Naive B cell (primary cell): ENCODE measurements around the gene SYNC. TPM values are rescaled to one million over a fixed set of nuclear protein-coding genes. Genes with fewer than 3 reads are reported as not detected.
A peak's percentile ranks its signal among the peaks of the same experiment; 100 is the strongest.

Source experiments
- ATAC-seq, 2 donors: fragments of 150-1000 bp; cut with Tn5 transposase; 2 replicates each; pipeline ENCODE4 v1.10.0; 2021; ENCODE audit warnings: low read depth in 2 of 2, mild to moderate bottlenecking in 2 of 2, moderate library complexity in 2 of 2
- DNase-seq: peaks from one replicate; pipeline ENCODE4 v3.0.0; 2022
- H3K27ac Mint-ChIP-seq, 6 donors: one replicate each; pipeline ENCODE4 v1.8.0; 2020 to 2022; ENCODE audit warnings: mild to moderate bottlenecking in 6 of 6, mixed read lengths in 6 of 6, moderate library complexity in 5 of 6, inconsistent platforms in 2 of 6
- H3K27me3 Mint-ChIP-seq, 3 donors: one replicate each; pipeline ENCODE4 v1.8.0; 2021 to 2022; ENCODE audit warnings: mixed read lengths in 3 of 3, mild to moderate bottlenecking in 1 of 3
- H3K36me3 Mint-ChIP-seq, 2 donors: one replicate each; pipeline ENCODE4 v1.8.0; 2020 to 2022; ENCODE audit warnings: mixed read lengths in 2 of 2, inconsistent platforms in 1 of 2, mild to moderate bottlenecking in 1 of 2
- H3K4me1 Mint-ChIP-seq, 3 donors: one replicate each; pipeline ENCODE4 v1.8.0; 2020 to 2022; ENCODE audit warnings: mixed read lengths in 3 of 3, inconsistent platforms in 1 of 3, mild to moderate bottlenecking in 1 of 3, moderate library complexity in 1 of 3
- H3K4me3 Mint-ChIP-seq, 8 donors: one replicate each; pipeline ENCODE4 v1.8.0; 2020 to 2022; ENCODE audit warnings: mild to moderate bottlenecking in 8 of 8, mixed read lengths in 8 of 8, moderate library complexity in 8 of 8, inconsistent platforms in 2 of 8
- H3K9me3 Mint-ChIP-seq, 7 donors: one replicate each; pipeline ENCODE4 v1.8.0; 2020 to 2022; ENCODE audit warnings: mixed read lengths in 7 of 7, mild to moderate bottlenecking in 5 of 7, inconsistent platforms in 2 of 7, moderate library complexity in 1 of 7
- polyA plus RNA-seq, 6 donors: library from polyadenylated mRNA; unstranded; fragments of 300-500 nt; fragmentation: Illumina TruSeq; gene quantifications; one replicate each; pipeline ENCODE4 v1.2.3, GENCODE V29; 2021; ENCODE audit warnings: low read depth in 6 of 6

Gene SYNC
- polyA plus RNA-seq, result not detected

DNA sequence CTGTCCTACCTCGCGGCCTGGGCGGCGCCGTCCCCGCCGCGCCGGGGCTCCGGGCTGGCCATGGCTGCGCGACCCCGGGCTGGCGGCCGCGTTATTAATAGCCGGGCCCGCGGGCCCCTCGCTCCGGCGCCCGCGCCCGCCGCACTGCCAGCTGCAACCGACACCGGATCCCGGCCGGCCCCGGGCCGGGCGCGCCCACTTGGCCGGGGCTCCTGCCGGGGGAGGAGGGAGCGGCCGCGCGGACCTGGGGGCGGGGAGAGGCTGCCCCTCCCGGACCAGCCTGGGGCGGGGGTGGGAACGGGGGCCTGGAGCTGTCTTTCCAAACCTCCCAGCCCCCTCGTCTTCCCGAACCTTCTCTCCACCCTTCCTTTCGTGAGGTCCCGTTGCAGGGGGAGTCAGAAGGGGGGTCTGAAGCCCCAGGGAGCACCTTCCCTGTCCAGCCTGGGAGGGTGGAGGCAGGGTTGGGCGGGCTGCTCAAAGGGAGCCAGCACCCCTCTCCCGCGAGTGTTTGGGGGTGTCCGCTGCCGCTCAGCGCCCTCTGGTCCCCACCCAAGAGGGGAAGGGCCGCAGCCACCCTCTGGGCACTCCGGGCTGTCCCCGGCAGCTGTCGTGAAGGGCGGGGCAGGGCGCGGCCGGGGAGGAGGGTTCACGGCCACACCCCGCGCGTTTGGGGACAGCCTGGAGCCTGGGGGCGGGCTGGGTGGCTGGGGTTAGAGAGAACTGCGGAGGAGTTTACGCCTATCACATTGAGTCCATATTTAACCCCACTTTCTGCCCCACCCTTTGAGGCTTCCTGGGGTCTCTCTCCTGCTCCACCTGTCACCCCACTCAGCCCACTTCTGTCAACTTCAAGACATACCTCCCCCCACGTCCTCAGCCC, at the start of gene SYNC:
Gene SYNC (minus strand): TSS at position 172 of the 880 bp plus-strand sequence. CDS start 110 bp downstream, at position 62.
- ATAC-seq, result peak; percentile 67
- peak; percentile 12 for DNase-seq
- H3K27ac Mint-ChIP-seq, result peak within 1 kb of the TSS in 2 of 6 donors; percentile 47 to 72
- no peaks in the 10 kb centered on the region for H3K9me3 Mint-ChIP-seq
- H3K4me3 Mint-ChIP-seq, result peak within 1 kb of the TSS; percentile 66 to 91 (median 78)
- peaks cover 0 to 8% of the 10 kb centered on the region in 2 donors for H3K36me3 Mint-ChIP-seq
- peaks cover 8 to 17% (median 13%) of the 10 kb centered on the region in 3 donors for H3K4me1 Mint-ChIP-seq
- peaks cover 33 to 61% (median 47%) of the 10 kb centered on the region in 3 donors for H3K27me3 Mint-ChIP-seq

DNA sequence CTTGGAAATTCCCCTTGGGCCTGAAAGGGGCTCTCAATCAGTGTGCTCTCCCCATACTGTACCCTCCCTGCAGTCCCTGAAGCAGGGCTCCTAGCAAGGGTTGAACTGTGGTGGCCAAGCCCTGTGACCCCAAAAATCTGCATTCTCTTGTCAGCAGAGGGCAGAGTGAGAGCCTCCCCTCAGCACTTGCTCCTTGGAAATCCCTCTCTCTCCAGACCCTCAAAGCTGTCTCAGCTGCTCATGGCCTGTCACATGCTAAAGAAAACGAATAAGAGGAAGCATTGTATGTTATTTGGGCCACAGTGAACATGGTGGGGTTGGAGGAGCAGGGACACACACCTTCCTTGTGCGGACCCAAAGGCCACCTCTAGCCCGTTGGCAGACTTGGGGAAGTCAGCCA, 47.2 kb upstream of the SYNC start:
- H3K9me3 Mint-ChIP-seq, result no peaks in the 10 kb centered on the region
- peak overlapping the region in 1 of 8 donors; percentile 7 for H3K4me3 Mint-ChIP-seq
- ATAC-seq (no peak), DNase-seq (no peak)
- H3K4me1 Mint-ChIP-seq, result peaks cover 8 to 16% (median 12%) of the 10 kb centered on the region in 3 donors
- H3K27me3 Mint-ChIP-seq, result peaks cover 28 to 60% (median 39%) of the 10 kb centered on the region in 3 donors
- H3K36me3 Mint-ChIP-seq, result no peaks in the 10 kb centered on the region
- peak overlapping the region in 1 of 6 donors; percentile 94 for H3K27ac Mint-ChIP-seq

- no peaks in the 10 kb centered on the region for H3K9me3 Mint-ChIP-seq
- H3K4me1 Mint-ChIP-seq, result peaks cover 6 to 13% (median 9%) of the 10 kb centered on the region in 3 donors
- peak overlapping the region in 1 of 8 donors; percentile 47 for H3K4me3 Mint-ChIP-seq
- no peak for ATAC-seq
- no peaks in the 10 kb centered on the region for H3K36me3 Mint-ChIP-seq
- H3K27ac Mint-ChIP-seq, result peak overlapping the region in 1 of 6 donors; percentile 94
- DNase-seq, result no peak
- H3K27me3 Mint-ChIP-seq, result peaks cover 28 to 61% (median 41%) of the 10 kb centered on the region in 3 donors
Measured at GRCh38 chr1:32749332-32749731, 46.8 kb upstream of the SYNC start.

DNA sequence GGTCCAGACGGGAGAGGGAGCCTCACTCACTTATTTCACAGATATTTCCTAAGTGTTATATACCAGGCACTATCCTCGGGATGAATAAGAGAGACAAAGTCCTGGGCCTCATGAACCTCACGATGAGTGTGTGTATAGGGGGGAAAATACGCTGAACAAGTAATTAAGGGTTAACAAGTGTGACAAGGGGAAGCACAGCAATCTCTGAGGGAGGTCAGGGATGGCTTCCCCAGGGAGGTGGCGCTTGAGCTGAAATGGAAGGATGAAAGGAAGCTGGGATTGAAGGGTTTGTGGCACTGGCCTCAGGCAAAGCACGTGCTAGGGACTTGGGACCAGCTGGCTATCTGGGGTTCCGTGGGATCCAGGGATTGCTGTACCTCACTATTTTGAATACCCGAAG, 46.4 kb upstream of the SYNC start:
- peak overlapping the region in 1 of 6 donors; percentile 84 for H3K27ac Mint-ChIP-seq
- H3K27me3 Mint-ChIP-seq, result peaks cover 30 to 62% (median 45%) of the 10 kb centered on the region in 3 donors
- H3K36me3 Mint-ChIP-seq, result no peaks in the 10 kb centered on the region
- ATAC-seq (no peak), DNase-seq (no peak)
- H3K4me1 Mint-ChIP-seq, result peaks cover 4 to 10% (median 6%) of the 10 kb centered on the region in 3 donors
- H3K9me3 Mint-ChIP-seq, result no peaks in the 10 kb centered on the region
- peak overlapping the region in 1 of 8 donors; percentile 21 for H3K4me3 Mint-ChIP-seq

- Mint-ChIP-seq H3K4me1 (peaks cover 4 to 10% (median 6%) of the 10 kb centered on the region in 3 donors), H3K4me3 (peak overlapping the region in 1 of 8 donors; percentile 64), H3K27me3 (peaks cover 32 to 68% (median 48%) of the 10 kb centered on the region in 3 donors), H3K36me3 (no peaks in the 10 kb centered on the region), H3K9me3 (no peaks in the 10 kb centered on the region), H3K27ac (no peak overlapping the region)
- ATAC-seq, result no peak
- no peak for DNase-seq
Measured at GRCh38 chr1:32748348-32748747, 45.8 kb upstream of the SYNC start.

DNA sequence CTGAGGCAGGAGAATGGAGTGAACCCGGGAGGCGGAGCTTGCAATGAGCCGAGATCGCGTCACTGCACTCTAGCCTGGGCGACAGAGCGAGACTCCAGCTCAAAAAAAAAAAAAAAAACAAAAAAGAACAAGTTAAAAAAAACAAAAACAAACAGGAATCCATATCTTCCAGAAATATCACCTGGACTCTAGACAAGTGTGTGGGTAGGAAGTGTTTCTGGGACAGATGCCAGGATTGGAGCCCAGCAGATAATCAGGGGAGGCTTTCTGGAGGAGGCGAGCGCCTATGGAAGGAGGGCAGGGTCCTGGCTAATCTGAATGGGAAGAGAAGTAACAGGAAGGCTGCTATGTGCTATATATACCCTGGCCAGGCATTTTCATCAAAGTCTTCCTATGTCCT, 43.6 kb upstream of the SYNC start:
- H3K36me3 Mint-ChIP-seq, result no peaks in the 10 kb centered on the region
- peaks cover 20 to 68% (median 34%) of the 10 kb centered on the region in 3 donors for H3K27me3 Mint-ChIP-seq
- H3K4me1 Mint-ChIP-seq, result peaks cover 0 to 6% (median under 1%) of the 10 kb centered on the region in 3 donors
- DNase-seq, result no peak
- H3K9me3 Mint-ChIP-seq, result no peaks in the 10 kb centered on the region
- no peak for ATAC-seq
- H3K27ac Mint-ChIP-seq, result no peak overlapping the region
- no peak overlapping the region for H3K4me3 Mint-ChIP-seq

- no peak for ATAC-seq
- no peaks in the 10 kb centered on the region for H3K36me3 Mint-ChIP-seq
- no peak for DNase-seq
- H3K27ac Mint-ChIP-seq, result peak overlapping the region in 1 of 6 donors; percentile 53
- peak overlapping the region in 3 of 8 donors; percentile 34 to 58 (median 42) for H3K4me3 Mint-ChIP-seq
- no peaks in the 10 kb centered on the region for H3K9me3 Mint-ChIP-seq
- H3K27me3 Mint-ChIP-seq, result peaks cover 20 to 65% (median 31%) of the 10 kb centered on the region in 3 donors
- H3K4me1 Mint-ChIP-seq, result peaks cover 0 to 7% (median 0%) of the 10 kb centered on the region in 3 donors
Measured at GRCh38 chr1:32744071-32744425, 41.5 kb upstream of the SYNC start.

DNA sequence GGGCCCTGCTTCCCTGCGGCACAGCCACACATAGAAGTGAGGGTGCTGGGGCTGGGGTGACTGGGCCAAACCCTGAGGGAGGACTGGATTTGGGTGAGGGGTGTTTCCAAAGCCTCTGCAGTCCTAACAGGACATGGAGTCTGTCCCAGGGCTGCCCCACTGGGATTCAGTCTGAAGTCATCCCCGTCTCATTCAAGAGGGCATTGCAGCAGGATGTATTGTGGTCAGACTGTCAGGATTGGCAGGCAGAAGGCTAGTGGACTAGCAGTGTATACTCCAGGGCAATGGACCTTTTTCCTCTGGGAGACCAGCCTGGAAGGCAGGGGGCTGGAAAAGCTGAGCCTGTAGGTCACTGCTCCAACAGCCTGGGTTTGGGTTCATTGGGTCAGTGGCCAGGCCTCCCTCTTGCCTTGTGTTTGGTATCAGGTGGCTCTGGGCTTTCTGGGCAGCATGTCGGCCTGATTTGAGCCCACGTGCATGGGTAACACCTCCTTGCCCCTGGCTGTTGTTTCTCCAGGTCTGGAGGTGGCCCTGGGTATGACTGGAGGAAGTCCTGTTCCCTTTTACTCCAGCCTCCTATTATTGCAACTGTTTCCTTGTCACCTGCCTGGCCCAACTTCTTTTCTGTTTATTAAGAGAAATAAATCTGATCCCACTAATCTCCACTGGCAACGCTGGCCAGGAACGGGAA, 41.0 kb upstream of the SYNC start:
- Mint-ChIP-seq H3K4me1 (peaks cover 0 to 7% (median 0%) of the 10 kb centered on the region in 3 donors), H3K4me3 (peak overlapping the region in 5 of 8 donors; percentile 34 to 74 (median 42)), H3K27ac (no peak overlapping the region), H3K9me3 (no peaks in the 10 kb centered on the region), H3K27me3 (peaks cover 15 to 60% (median 26%) of the 10 kb centered on the region in 3 donors), H3K36me3 (no peaks in the 10 kb centered on the region)
- ATAC-seq (no peak), DNase-seq (no peak)

GRCh38 chr1:32742956-32743355, 40.4 kb upstream of the SYNC start:
- no peak for ATAC-seq
- peak overlapping the region in 7 of 8 donors; percentile 35 to 86 (median 72) for H3K4me3 Mint-ChIP-seq
- no peaks in the 10 kb centered on the region for H3K36me3 Mint-ChIP-seq
- no peak overlapping the region for H3K27ac Mint-ChIP-seq
- peaks cover 15 to 54% (median 26%) of the 10 kb centered on the region in 3 donors for H3K27me3 Mint-ChIP-seq
- H3K9me3 Mint-ChIP-seq, result no peaks in the 10 kb centered on the region
- DNase-seq, result no peak
- H3K4me1 Mint-ChIP-seq, result peaks cover 0 to 7% (median 0%) of the 10 kb centered on the region in 3 donors

- DNase-seq (no peak), ATAC-seq (peak in 1 of 2 donors; percentile 28)
- peaks cover 15 to 55% (median 26%) of the 10 kb centered on the region in 3 donors for H3K27me3 Mint-ChIP-seq
- H3K9me3 Mint-ChIP-seq, result no peaks in the 10 kb centered on the region
- peak overlapping the region; percentile 22 to 86 (median 73) for H3K4me3 Mint-ChIP-seq
- peaks cover 0 to 7% (median 0%) of the 10 kb centered on the region in 3 donors for H3K4me1 Mint-ChIP-seq
- H3K27ac Mint-ChIP-seq, result no peak overlapping the region
- no peaks in the 10 kb centered on the region for H3K36me3 Mint-ChIP-seq
Measured at GRCh38 chr1:32742199-32742947, 39.8 kb upstream of the SYNC start.

DNA sequence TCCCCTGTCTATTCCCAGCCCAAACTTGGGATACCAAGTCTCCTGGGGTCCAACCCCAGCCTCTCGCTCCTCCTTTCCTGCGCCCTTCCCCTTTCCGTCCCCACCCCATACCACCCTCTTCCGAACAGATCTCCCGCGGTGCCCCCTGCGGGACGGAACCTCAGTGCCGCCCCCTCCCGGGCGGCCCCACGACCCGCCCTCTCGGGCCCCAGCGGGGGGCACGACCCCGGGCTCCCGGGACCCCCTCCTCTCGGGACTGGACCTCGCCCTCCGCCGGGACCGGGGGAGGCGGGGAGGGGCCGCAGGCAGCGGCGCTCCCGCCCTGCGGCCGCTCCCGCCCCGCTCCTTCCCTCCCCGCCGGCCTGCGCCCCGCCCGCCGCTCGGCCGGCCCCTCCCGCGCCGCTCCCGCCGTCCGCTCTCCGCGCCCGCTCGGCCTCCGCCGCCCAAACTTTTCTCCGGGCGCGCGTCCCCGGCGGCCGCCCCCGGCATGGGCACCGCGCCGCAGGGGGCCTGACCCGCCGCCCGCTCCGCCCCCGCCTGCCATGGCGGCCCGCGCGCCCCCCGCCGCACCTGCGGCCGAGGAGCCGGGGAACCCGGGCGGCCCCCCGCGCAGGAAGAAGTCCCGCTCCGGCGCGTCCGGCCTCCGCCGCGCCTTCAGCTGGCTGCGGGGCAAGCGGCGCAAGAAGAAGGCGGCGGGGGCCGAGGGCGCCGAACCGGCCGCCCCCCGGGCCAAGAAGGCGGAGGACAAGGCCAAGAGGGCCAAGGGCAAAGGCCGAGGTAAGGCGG, 39.0 kb upstream of the SYNC start:
- ATAC-seq (peak; percentile 21 to 35), DNase-seq (no peak)
- H3K4me3 Mint-ChIP-seq, result peak overlapping the region; percentile 62 to 86 (median 78)
- peaks cover 0 to 7% (median 0%) of the 10 kb centered on the region in 3 donors for H3K4me1 Mint-ChIP-seq
- H3K27ac Mint-ChIP-seq, result no peak overlapping the region
- peaks cover 18 to 52% (median 29%) of the 10 kb centered on the region in 3 donors for H3K27me3 Mint-ChIP-seq
- H3K9me3 Mint-ChIP-seq, result no peaks in the 10 kb centered on the region
- H3K36me3 Mint-ChIP-seq, result no peaks in the 10 kb centered on the region

DNA sequence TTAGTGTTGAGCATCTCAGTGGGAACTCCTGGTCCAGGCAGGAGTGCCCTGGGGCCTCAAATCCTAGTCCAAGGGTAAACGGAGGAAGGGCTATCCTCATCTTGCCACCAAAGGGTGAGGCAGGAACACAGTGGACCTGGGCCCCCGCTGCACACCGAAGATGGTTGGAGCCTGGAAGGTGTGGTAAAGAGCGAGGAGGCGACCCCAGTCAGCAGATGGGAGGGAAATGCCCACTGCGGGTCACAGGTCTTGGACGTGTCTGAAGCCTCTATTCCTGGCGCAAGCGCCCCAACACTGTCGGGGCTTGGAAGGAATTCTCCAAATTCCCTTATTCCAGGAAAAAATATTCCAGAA, 38.5 kb upstream of the SYNC start:
- no peak for DNase-seq
- Mint-ChIP-seq H3K36me3 (no peaks in the 10 kb centered on the region), H3K27ac (no peak overlapping the region), H3K4me1 (peaks cover 0 to 7% (median 0%) of the 10 kb centered on the region in 3 donors), H3K9me3 (no peaks in the 10 kb centered on the region), H3K4me3 (peak overlapping the region; percentile 62 to 86 (median 78)), H3K27me3 (peaks cover 19 to 54% (median 33%) of the 10 kb centered on the region in 3 donors)
- no peak for ATAC-seq
